ENCODE data around the gene TMEM62. TPM values are rescaled to one million over a fixed set of nuclear protein-coding genes. Genes with fewer than 3 reads are reported as not detected.

The TMEM62 gene
- total and polyA plus RNA-seq, 9 of the 15 experiments (the other 6 are each of a cell fraction or from before 2014, with no cell fraction given): 4.4 to 16.6 (median 11.1) TPM

- no peak for TF ChIP-seq GMEB1 (CRISPR knock-in tag; IDR thresholded peaks at IDR 0.05)
- peak; percentile 54 for TF ChIP-seq SMARCE1 (IDR thresholded peaks at IDR 0.05)
- no peak for TF ChIP-seq HMG20B (CRISPR knock-in tag; IDR thresholded peaks at IDR 0.05)
- TF ChIP-seq, protein P1, sequence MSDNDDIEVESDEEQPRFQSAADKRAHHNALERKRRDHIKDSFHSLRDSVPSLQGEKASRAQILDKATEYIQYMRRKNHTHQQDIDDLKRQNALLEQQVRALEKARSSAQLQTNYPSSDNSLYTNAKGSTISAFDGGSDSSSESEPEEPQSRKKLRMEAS (CRISPR knock-in tag; IDR thresholded peaks at IDR 0.05): no peak
- no peak for TF ChIP-seq FOXK2 (conservative IDR thresholded peaks at IDR 0.05 in 1 of 2, IDR thresholded peaks at IDR 0.05 in 1 of 2; ENCODE audit: low read depth in 2 of 2)
- no peak for TF ChIP-seq PCBP1 (IDR thresholded peaks at IDR 0.05; ENCODE audit: low read depth, low read length, poor library complexity, severe bottlenecking)
- TF ChIP-seq MCM5 (IDR thresholded peaks at IDR 0.05; ENCODE audit: low read depth): no peak
- TF ChIP-seq ADNP (tag; IDR thresholded peaks at IDR 0.05): no peak
- TF ChIP-seq, protein P2, sequence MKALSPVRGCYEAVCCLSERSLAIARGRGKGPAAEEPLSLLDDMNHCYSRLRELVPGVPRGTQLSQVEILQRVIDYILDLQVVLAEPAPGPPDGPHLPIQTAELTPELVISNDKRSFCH (CRISPR knock-in tag; IDR thresholded peaks at IDR 0.05): no peak
- TF ChIP-seq, protein P2 (tag; IDR thresholded peaks at IDR 0.05): no peak
- no peak for TF ChIP-seq PTRF (tag; IDR thresholded peaks at IDR 0.05)
- no peak for TF ChIP-seq IRF9 (tag; IDR thresholded peaks at IDR 0.05)
- no peak for TF ChIP-seq ILK (tag; IDR thresholded peaks at IDR 0.05; ENCODE audit: borderline replicate concordance, low read depth)
- TF ChIP-seq, protein P3, sequence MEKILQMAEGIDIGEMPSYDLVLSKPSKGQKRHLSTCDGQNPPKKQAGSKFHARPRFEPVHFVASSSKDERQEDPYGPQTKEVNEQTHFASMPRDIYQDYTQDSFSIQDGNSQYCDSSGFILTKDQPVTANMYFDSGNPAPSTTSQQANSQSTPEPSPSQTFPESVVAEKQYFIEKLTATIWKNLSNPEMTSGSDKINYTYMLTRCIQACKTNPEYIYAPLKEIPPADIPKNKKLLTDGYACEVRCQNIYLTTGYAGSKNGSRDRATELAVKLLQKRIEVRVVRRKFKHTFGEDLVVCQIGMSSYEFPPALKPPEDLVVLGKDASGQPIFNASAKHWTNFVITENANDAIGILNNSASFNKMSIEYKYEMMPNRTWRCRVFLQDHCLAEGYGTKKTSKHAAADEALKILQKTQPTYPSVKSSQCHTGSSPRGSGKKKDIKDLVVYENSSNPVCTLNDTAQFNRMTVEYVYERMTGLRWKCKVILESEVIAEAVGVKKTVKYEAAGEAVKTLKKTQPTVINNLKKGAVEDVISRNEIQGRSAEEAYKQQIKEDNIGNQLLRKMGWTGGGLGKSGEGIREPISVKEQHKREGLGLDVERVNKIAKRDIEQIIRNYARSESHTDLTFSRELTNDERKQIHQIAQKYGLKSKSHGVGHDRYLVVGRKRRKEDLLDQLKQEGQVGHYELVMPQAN (IDR thresholded peaks at IDR 0.05; ENCODE audit: borderline replicate concordance): 0 out of 2 replicates have a peak, but pooled peaks have one; percentile 45
- TF ChIP-seq, protein P4, sequence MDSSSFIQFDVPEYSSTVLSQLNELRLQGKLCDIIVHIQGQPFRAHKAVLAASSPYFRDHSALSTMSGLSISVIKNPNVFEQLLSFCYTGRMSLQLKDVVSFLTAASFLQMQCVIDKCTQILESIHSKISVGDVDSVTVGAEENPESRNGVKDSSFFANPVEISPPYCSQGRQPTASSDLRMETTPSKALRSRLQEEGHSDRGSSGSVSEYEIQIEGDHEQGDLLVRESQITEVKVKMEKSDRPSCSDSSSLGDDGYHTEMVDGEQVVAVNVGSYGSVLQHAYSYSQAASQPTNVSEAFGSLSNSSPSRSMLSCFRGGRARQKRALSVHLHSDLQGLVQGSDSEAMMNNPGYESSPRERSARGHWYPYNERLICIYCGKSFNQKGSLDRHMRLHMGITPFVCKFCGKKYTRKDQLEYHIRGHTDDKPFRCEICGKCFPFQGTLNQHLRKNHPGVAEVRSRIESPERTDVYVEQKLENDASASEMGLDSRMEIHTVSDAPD (CRISPR knock-in tag; IDR thresholded peaks at IDR 0.05): no peak
- TF ChIP-seq CAMTA2 (CRISPR knock-in tag; conservative IDR thresholded peaks at IDR 0.05): no peak
- TF ChIP-seq HIVEP1 (CRISPR knock-in tag; IDR thresholded peaks at IDR 0.05): no peak
- TF ChIP-seq SRSF7 (optimal IDR thresholded peaks at IDR 0.05; ENCODE audit: low read depth, low read length): no peak
- TF ChIP-seq SUPT5H (IDR thresholded peaks at IDR 0.05): no peak
- TF ChIP-seq POLR2G (IDR thresholded peaks at IDR 0.05; ENCODE audit: low read depth, low read length): no peak
- TF ChIP-seq, protein P5, sequence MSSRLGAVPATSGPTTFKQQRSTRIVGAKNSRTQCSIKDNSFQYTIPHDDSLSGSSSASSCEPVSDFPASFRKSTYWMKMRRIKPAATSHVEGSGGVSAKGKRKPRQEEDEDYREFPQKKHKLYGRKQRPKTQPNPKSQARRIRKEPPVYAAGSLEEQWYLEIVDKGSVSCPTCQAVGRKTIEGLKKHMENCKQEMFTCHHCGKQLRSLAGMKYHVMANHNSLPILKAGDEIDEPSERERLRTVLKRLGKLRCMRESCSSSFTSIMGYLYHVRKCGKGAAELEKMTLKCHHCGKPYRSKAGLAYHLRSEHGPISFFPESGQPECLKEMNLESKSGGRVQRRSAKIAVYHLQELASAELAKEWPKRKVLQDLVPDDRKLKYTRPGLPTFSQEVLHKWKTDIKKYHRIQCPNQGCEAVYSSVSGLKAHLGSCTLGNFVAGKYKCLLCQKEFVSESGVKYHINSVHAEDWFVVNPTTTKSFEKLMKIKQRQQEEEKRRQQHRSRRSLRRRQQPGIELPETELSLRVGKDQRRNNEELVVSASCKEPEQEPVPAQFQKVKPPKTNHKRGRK (tag; IDR thresholded peaks at IDR 0.05): no peak
These were observed 456 bp upstream of the TMEM62 start (continued) for GRCh38 chr15:43132830-43133429.

All from K562 (cell line).